ENCODE measurements around the gene EPN2. TPM values are rescaled to one million over a fixed set of nuclear protein-coding genes. Genes with fewer than 3 reads are reported as not detected.

The EPN2 gene
- polyA plus RNA-seq, 1 donor (not counting 4 experiments of a cell fraction or from before 2014, with no cell fraction given) = 30.2 TPM

DNA sequence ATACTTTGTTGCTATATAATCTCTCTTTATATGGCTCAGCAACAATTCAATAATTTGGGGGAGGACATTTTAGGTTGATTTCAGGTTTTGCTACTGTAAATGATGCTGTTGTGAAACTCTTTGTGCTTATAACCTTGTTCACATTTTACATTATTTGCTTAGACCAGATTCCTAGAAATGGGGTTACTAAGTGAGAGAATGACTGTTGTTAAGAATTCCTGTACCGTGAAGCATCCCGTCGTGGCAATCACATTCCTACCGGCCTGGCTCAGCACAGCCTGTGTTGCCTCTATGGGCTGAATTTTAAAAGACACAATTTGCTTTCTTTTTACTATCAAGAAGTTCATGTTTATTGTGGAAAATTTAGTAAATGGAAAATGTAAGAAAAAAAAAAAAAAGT lies 94.0 kb downstream of the EPN2 start:
- Histone ChIP-seq H3K4me2 (ENCODE audit: control insufficient read depth, extremely low read depth, insufficient read depth, low read depth, low read length) (no peak overlapping the region), H4K20me1 (ENCODE audit: control insufficient read depth, extremely low read depth, insufficient read depth, low read length) (no peaks in the 10 kb centered on the region), H3K36me3 (ENCODE audit: control insufficient read depth in 2 of 2, extremely low read depth in 1 of 2, insufficient read depth in 2 of 2, low read length in 2 of 2) (peaks cover 15 to 20% of the 10 kb centered on the region in 2 experiments), H3K79me2 (ENCODE audit: control insufficient read depth, insufficient read depth, low read length) (no peaks in the 10 kb centered on the region), H3K27me3 (ENCODE audit: control insufficient read depth, extremely low read depth, insufficient read depth, low read length) (no peaks in the 10 kb centered on the region), H3K4me1 (ENCODE audit: control insufficient read depth, extremely low read depth, insufficient read depth, low read length) (peaks cover 26% of the 10 kb centered on the region), H3K4me3 (ENCODE audit: control insufficient read depth in 2 of 3, extremely low read depth in 1 of 3, insufficient read depth in 2 of 3, low read depth in 1 of 3, low read length in 3 of 3) (no peak overlapping the region), H3K9me1 (ENCODE audit: control insufficient read depth, extremely low read depth, insufficient read depth, low read length) (peaks cover 5% of the 10 kb centered on the region), H3K9ac (ENCODE audit: control insufficient read depth, extremely low read depth, insufficient read depth, low read length) (no peak overlapping the region), H2AFZ (ENCODE audit: control insufficient read depth, low read length) (no peak overlapping the region), H3K27ac (ENCODE audit: control insufficient read depth, insufficient read depth, low read length) (no peak overlapping the region), H3K9me3 (ENCODE audit: control insufficient read depth, low read depth, low read length) (no peaks in the 10 kb centered on the region)
- DNase-seq (ENCODE audit: low read depth, low spot score) (no peak), FAIRE-seq (no peak)
- dilution Hi-C loops (cut with MboI; ENCODE audit: extremely low pct_ligation_motif_present, low sequenced_read_pairs) = no loop called here
- TF ChIP-seq CTCF (optimal IDR thresholded peaks at IDR 0.05 in 1 of 3, IDR thresholded peaks at IDR 0.05 in 1 of 3, conservative IDR thresholded peaks at IDR 0.05 in 1 of 3; ENCODE audit: extremely low read depth in 1 of 3, insufficient read depth in 2 of 3, low read length in 3 of 3) (no peak), EZH2 (IDR thresholded peaks at IDR 0.05; ENCODE audit: low read length) (no peak)

DNA sequence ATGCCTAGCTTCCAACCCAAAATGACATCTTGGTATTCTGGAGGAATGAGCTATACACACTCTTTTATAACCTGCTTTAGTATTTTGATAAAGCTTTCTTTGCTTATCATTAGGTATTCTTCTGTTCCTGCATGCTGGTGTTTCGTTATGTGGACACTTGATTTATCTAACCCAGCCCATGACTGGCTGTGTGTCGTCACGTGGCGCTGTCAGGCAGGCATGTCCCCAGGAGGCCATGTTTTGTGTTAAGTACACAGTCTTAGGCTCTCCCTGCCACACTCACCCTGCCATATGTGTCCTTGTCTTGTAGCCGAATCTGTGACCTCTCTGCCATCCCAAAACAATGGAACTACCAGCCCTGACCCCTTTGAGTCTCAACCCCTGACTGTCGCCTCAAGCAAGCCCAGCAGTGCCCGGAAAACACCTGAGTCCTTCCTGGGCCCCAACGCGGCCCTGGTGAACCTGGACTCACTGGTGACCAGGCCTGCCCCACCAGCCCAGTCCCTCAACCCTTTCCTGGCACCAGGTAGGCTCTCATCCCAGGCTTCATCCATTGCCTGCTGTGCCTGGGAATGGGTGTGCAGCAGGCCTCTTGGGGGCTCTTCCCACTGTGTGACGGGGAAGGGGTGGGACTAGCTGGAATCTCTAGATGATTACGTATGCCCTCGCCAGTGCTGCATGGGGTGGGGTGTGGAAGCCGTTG lies 94.5 kb downstream of the EPN2 start:
- Histone ChIP-seq H3K27me3 (ENCODE audit: control insufficient read depth, extremely low read depth, insufficient read depth, low read length) (no peaks in the 10 kb centered on the region), H3K4me1 (ENCODE audit: control insufficient read depth, extremely low read depth, insufficient read depth, low read length) (peaks cover 24% of the 10 kb centered on the region), H3K4me3 (ENCODE audit: control insufficient read depth in 2 of 3, extremely low read depth in 1 of 3, insufficient read depth in 2 of 3, low read depth in 1 of 3, low read length in 3 of 3) (no peak overlapping the region), H2AFZ (ENCODE audit: control insufficient read depth, low read length) (no peak overlapping the region), H3K9me3 (ENCODE audit: control insufficient read depth, low read depth, low read length) (no peaks in the 10 kb centered on the region), H3K36me3 (ENCODE audit: control insufficient read depth in 2 of 2, extremely low read depth in 1 of 2, insufficient read depth in 2 of 2, low read length in 2 of 2) (peaks cover 15 to 21% of the 10 kb centered on the region in 2 experiments), H3K9ac (ENCODE audit: control insufficient read depth, extremely low read depth, insufficient read depth, low read length) (no peak overlapping the region), H3K79me2 (ENCODE audit: control insufficient read depth, insufficient read depth, low read length) (no peaks in the 10 kb centered on the region), H3K27ac (ENCODE audit: control insufficient read depth, insufficient read depth, low read length) (no peak overlapping the region), H3K9me1 (ENCODE audit: control insufficient read depth, extremely low read depth, insufficient read depth, low read length) (peaks cover 5% of the 10 kb centered on the region), H3K4me2 (ENCODE audit: control insufficient read depth, extremely low read depth, insufficient read depth, low read depth, low read length) (no peak overlapping the region), H4K20me1 (ENCODE audit: control insufficient read depth, extremely low read depth, insufficient read depth, low read length) (no peaks in the 10 kb centered on the region)
- TF ChIP-seq EZH2 (IDR thresholded peaks at IDR 0.05; ENCODE audit: low read length) = no peak
- TF ChIP-seq CTCF (optimal IDR thresholded peaks at IDR 0.05 in 1 of 3, IDR thresholded peaks at IDR 0.05 in 1 of 3, conservative IDR thresholded peaks at IDR 0.05 in 1 of 3; ENCODE audit: extremely low read depth in 1 of 3, insufficient read depth in 2 of 3, low read length in 3 of 3) = no peak
- dilution Hi-C loops (cut with MboI; ENCODE audit: extremely low pct_ligation_motif_present, low sequenced_read_pairs) = no loop called here
- no peak for DNase-seq (ENCODE audit: low read depth, low spot score)
- FAIRE-seq = no peak

All from keratinocyte (primary cell).